Fibroblast of lung (primary cell): ENCODE data around the gene MAGOHB. TPM values are rescaled to one million over a fixed set of nuclear protein-coding genes. Genes with fewer than 3 reads are reported as not detected.

Experiments used
- DNase-seq, 2 donors: peaks; one replicate each; pipeline versions ENCODE4 v3.0.0 to v3.0.0-alpha.2; 2010; ENCODE audit warnings: low read depth in 2 of 2
- H2AFZ ChIP-seq: 2 replicates; pipeline ENCODE4 v1.5.1; 2012; ENCODE audit warnings: low read length, control low read depth, inconsistent platforms
- H3K27ac ChIP-seq: 2 replicates; pipeline ENCODE4 v1.5.1; 2011; ENCODE audit warnings: low read length, control low read depth; ENCODE audit not compliant: insufficient read depth
- H3K27me3 ChIP-seq: 2 replicates; pipeline ENCODE4 v1.5.1; 2011; ENCODE audit warnings: mild to moderate bottlenecking, low read length; ENCODE audit not compliant: control insufficient read depth, insufficient read depth
- H3K36me3 ChIP-seq: 2 replicates; pipeline ENCODE4 v1.5.1; 2011; ENCODE audit warnings: low read length; ENCODE audit not compliant: control insufficient read depth, insufficient read depth
- H3K4me1 ChIP-seq: 2 replicates; pipeline ENCODE4 v1.5.1; 2011; ENCODE audit warnings: low read length; ENCODE audit not compliant: control insufficient read depth, insufficient read depth; ENCODE audit errors: extremely low read depth
- H3K4me2 ChIP-seq: 2 replicates; pipeline ENCODE4 v1.5.1; 2011; ENCODE audit warnings: low read length, control low read depth; ENCODE audit not compliant: insufficient read depth; ENCODE audit errors: extremely low read depth
- H3K4me3 ChIP-seq, 4 experiments: fragments of 200-600 bp in 1 of 4; sonication (generic) in 1 of 4; replicated peaks in 1 of 4; 2 replicates each; pipeline ENCODE4 v1.5.1; 2011 to 2016; ENCODE audit warnings: low read length in 4 of 4, low read depth in 3 of 4, mild to moderate bottlenecking in 3 of 4, control low read depth in 2 of 4, inconsistent platforms in 1 of 4, mixed read lengths in 1 of 4; ENCODE audit not compliant: insufficient read depth in 1 of 4; ENCODE audit errors: control extremely low read depth in 1 of 4
- H3K79me2 ChIP-seq: 2 replicates; pipeline ENCODE4 v1.5.1; 2012; ENCODE audit warnings: mild to moderate bottlenecking, low read length, inconsistent platforms; ENCODE audit not compliant: control insufficient read depth, insufficient read depth
- H3K9ac ChIP-seq: 2 replicates; pipeline ENCODE4 v1.5.1; 2011; ENCODE audit warnings: mild to moderate bottlenecking, low read length, control low read depth; ENCODE audit not compliant: insufficient read depth
- H3K9me3 ChIP-seq: 2 replicates; pipeline ENCODE4 v1.5.1; 2012; ENCODE audit warnings: low read depth, low read length; ENCODE audit not compliant: control insufficient read depth, insufficient read depth
- H4K20me1 ChIP-seq: 2 replicates; pipeline ENCODE4 v1.5.1; 2011; ENCODE audit warnings: low read length; ENCODE audit not compliant: control insufficient read depth, insufficient read depth; ENCODE audit errors: extremely low read depth
- EZH2 ChIP-seq: IDR thresholded peaks from 2 replicates; pipeline ENCODE4 v1.5.1; 2012; ENCODE audit warnings: low read length, control low read depth, mild to moderate bottlenecking; ENCODE audit errors: missing control alignments
- polyA plus RNA-seq, 2 donors: library from polyadenylated mRNA; depleted of rRNA in 1 of 2; stranded (reverse) in 1 of 2; unstranded in 1 of 2; fragments of >200 nt; gene quantifications; 2 replicates each; pipeline ENCODE4 v1.2.1, GENCODE V29; 2011 to 2012; ENCODE audit warnings: missing spikeins in 1 of 2
- total RNA-seq: library from RNA; depleted of rRNA; stranded (reverse); fragments of >200 nt; gene quantifications from 2 replicates; pipeline ENCODE4 v1.2.1, GENCODE V29; 2014
- TF ChIP-seq, protein P1 (sequence below), 2 donors: IDR thresholded peaks in 1 of 2; conservative IDR thresholded peaks in 1 of 2; 1 replicate in 1 of 2; 2 replicates in 1 of 2; pipeline ENCODE4 v1.5.1; 2011 to 2012; ENCODE audit warnings: low read length in 2 of 2, control low read depth in 1 of 2, inconsistent platforms in 1 of 2, low read depth in 1 of 2, mild to moderate bottlenecking in 1 of 2

Gene MAGOHB
- total and polyA plus RNA-seq, 2 donors (not counting 1 experiment from before 2014, with no cell fraction given), result 21.1 to 29.8 TPM

DNA sequence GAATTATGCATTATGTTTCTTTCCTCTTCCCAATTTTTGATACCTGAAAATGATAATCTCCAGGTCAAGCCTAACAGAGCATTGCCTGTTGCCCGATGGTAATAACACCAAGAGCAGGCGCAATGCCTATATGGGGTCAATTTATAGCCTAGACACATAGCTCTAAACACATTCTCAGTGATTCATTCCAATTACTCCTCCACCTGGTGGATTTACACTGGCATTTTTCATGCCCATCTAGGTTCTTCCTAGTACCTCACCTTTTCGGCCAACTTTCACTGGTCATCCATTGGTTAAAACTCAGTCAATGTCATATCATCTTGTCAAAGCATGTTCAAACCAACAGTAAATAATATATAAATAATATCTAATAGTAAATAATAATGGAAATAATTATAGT lies 54.6 kb downstream of the MAGOHB start:
- no peak overlapping the region for H3K27ac ChIP-seq
- no peak for TF ChIP-seq EZH2
- TF ChIP-seq, protein P1, sequence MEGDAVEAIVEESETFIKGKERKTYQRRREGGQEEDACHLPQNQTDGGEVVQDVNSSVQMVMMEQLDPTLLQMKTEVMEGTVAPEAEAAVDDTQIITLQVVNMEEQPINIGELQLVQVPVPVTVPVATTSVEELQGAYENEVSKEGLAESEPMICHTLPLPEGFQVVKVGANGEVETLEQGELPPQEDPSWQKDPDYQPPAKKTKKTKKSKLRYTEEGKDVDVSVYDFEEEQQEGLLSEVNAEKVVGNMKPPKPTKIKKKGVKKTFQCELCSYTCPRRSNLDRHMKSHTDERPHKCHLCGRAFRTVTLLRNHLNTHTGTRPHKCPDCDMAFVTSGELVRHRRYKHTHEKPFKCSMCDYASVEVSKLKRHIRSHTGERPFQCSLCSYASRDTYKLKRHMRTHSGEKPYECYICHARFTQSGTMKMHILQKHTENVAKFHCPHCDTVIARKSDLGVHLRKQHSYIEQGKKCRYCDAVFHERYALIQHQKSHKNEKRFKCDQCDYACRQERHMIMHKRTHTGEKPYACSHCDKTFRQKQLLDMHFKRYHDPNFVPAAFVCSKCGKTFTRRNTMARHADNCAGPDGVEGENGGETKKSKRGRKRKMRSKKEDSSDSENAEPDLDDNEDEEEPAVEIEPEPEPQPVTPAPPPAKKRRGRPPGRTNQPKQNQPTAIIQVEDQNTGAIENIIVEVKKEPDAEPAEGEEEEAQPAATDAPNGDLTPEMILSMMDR (conservative IDR thresholded peaks at IDR 0.05 in 1 of 2, IDR thresholded peaks at IDR 0.05 in 1 of 2; ENCODE audit: low read depth in 1 of 2, low read length in 2 of 2), result no peak
- H3K27me3 ChIP-seq, result peaks cover 3% of the 10 kb centered on the region

DNA sequence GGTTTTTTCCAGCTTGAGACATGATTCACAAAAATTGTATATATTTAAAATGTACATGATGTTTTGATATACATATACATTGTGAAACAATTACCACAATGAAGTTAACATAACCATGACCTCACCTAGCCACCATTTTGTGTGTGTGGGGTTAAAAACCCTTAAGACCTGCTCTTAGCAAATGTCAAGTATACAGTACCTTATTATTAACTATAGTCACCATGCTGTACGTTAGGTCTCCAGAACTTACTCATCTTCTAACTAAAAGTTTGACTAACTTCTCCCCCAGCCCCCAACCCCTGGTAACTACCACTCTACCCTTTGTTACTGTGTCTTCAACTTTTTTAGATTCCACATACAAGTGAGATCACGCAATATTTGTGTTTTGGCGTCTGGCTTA lies 55.1 kb downstream of the MAGOHB start:
- DNase-seq, result no peak
- Histone ChIP-seq H3K27ac (no peak overlapping the region), H2AFZ (no peak overlapping the region)

More for the DNA sequence above, 54.6 kb downstream of the MAGOHB start:
- Histone ChIP-seq H2AFZ (no peak overlapping the region), H3K9ac (no peak overlapping the region), H4K20me1 (no peaks in the 10 kb centered on the region), H3K9me3 (no peaks in the 10 kb centered on the region), H3K79me2 (no peaks in the 10 kb centered on the region), H3K4me3 (no peak overlapping the region), H3K4me1 (no peaks in the 10 kb centered on the region), H3K36me3 (no peaks in the 10 kb centered on the region), H3K4me2 (no peak overlapping the region)
- no peak for DNase-seq

DNA sequence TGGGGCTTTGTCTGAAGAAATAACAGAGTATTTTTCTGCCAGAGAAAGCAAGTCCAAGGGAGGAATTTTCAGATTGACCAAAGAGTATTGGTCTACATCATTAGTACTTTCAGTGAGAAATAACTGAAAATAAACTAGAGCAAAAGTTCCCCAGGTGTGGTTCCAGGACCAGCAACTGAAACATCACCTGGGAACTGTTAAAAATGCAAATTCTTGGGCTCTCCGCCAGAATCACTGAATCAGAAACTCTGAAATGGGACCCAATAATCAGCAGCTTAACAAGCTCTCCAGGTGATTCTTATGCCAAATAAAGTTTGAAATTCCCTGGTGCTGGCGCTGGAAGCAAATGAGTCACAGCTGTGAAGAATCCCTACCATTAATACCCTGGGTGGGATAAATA lies 55.6 kb downstream of the MAGOHB start:
- H3K4me2 ChIP-seq, result no peak overlapping the region

More for the DNA sequence above, 55.1 kb downstream of the MAGOHB start:
- Histone ChIP-seq H3K36me3 (no peaks in the 10 kb centered on the region), H3K27me3 (peaks cover 3% of the 10 kb centered on the region), H3K4me3 (no peak overlapping the region), H3K9me3 (no peaks in the 10 kb centered on the region), H4K20me1 (no peaks in the 10 kb centered on the region), H3K9ac (no peak overlapping the region), H3K4me2 (no peak overlapping the region), H3K4me1 (no peaks in the 10 kb centered on the region), H3K79me2 (no peaks in the 10 kb centered on the region)
- TF ChIP-seq, protein P1 (conservative IDR thresholded peaks at IDR 0.05 in 1 of 2, IDR thresholded peaks at IDR 0.05 in 1 of 2; ENCODE audit: low read depth in 1 of 2, low read length in 2 of 2), result no peak
- TF ChIP-seq EZH2, result no peak

More for the DNA sequence above, 55.6 kb downstream of the MAGOHB start:
- no peaks in the 10 kb centered on the region for H3K9me3 ChIP-seq
- no peak overlapping the region for H3K9ac ChIP-seq
- no peaks in the 10 kb centered on the region for H3K79me2 ChIP-seq
- no peaks in the 10 kb centered on the region for H4K20me1 ChIP-seq
- no peak overlapping the region for H2AFZ ChIP-seq
- no peaks in the 10 kb centered on the region for H3K36me3 ChIP-seq
- no peak overlapping the region for H3K4me3 ChIP-seq
- no peak overlapping the region for H3K27ac ChIP-seq
- TF ChIP-seq, protein P1 (conservative IDR thresholded peaks at IDR 0.05 in 1 of 2, IDR thresholded peaks at IDR 0.05 in 1 of 2; ENCODE audit: low read depth in 1 of 2, low read length in 2 of 2), result no peak
- TF ChIP-seq EZH2, result no peak
- H3K4me1 ChIP-seq, result no peaks in the 10 kb centered on the region
- peaks cover 3% of the 10 kb centered on the region for H3K27me3 ChIP-seq
- DNase-seq, result no peak
